Left ventricle myocardium inferior (tissue), 1 donor: ENCODE data around the gene MAP2. TPM values are rescaled to one million over a fixed set of nuclear protein-coding genes. Genes with fewer than 3 reads are reported as not detected.

Source experiments
- DNase-seq: peaks from one replicate; pipeline ENCODE4 v3.0.0-alpha.2; 2020
- H3K27ac ChIP-seq: fragments of 200-600 bp; replicated peaks from 2 replicates; pipeline ENCODE4 v1.8.0; 2021
- H3K27me3 ChIP-seq: fragments of 200-600 bp; 2 replicates; pipeline ENCODE4 v1.8.0; 2021; ENCODE audit warnings: low read depth
- H3K36me3 ChIP-seq: fragments of 200-600 bp; 2 replicates; pipeline ENCODE4 v1.8.0; 2021
- H3K4me1 ChIP-seq: fragments of 200-600 bp; 2 replicates; pipeline ENCODE4 v1.8.0; 2021
- H3K4me3 ChIP-seq: fragments of 200-600 bp; 2 replicates; pipeline ENCODE4 v1.8.0; 2021; ENCODE audit warnings: mild to moderate bottlenecking, moderate library complexity
- H3K9me3 ChIP-seq: fragments of 200-600 bp; replicated peaks from 2 replicates; pipeline ENCODE4 v1.8.0; 2021
- CTCF ChIP-seq: fragments of 200-600 bp; IDR thresholded peaks from 2 replicates; pipeline ENCODE4 v1.8.0; 2021; ENCODE audit warnings: antibody characterized with exemption, mild to moderate bottlenecking, borderline replicate concordance
- intact Hi-C: fragments of 100-400 bp; cut with micrococcal nuclease; formaldehyde crosslinking; loops from one replicate; pipeline ENCODE4 v1.11.0; 2022
- total RNA-seq: library from RNA; stranded (reverse); fragmentation: NEBNext Ultra II Directional; extraction: Animal tissue kit (Norgen Biotek cat#: 25700); gene quantifications from one replicate; pipeline ENCODE4 v1.2.1, GENCODE V29; 2021
- donor health status: DM: no; HTN: yes; CAD: no; lungs with severe emphysema.

Gene MAP2
- total RNA-seq, 1 donor from 2014 or later, result 6.2 TPM

GRCh38 chr2:209441541-209441940 is 17.7 kb downstream of the MAP2 start:
- Histone ChIP-seq H3K9me3 (no peaks in the 10 kb centered on the region), H3K27ac (peak overlapping the region; percentile 69), H3K4me3 (no peak overlapping the region), H3K36me3 (no peaks in the 10 kb centered on the region), H3K4me1 (peaks cover 32% of the 10 kb centered on the region), H3K27me3 (no peaks in the 10 kb centered on the region)
- TF ChIP-seq CTCF, result no peak
- intact Hi-C loops, result no loop called here
- no peak for DNase-seq

GRCh38 chr2:209442939-209443338 is 19.1 kb downstream of the MAP2 start:
- TF ChIP-seq CTCF, result no peak
- H3K9me3 ChIP-seq, result no peaks in the 10 kb centered on the region
- intact Hi-C loops, result no loop called here
- no peaks in the 10 kb centered on the region for H3K27me3 ChIP-seq
- H3K4me3 ChIP-seq, result no peak overlapping the region
- DNase-seq, result no peak
- H3K27ac ChIP-seq, result peak overlapping the region; percentile 69
- peaks cover 32% of the 10 kb centered on the region for H3K4me1 ChIP-seq
- H3K36me3 ChIP-seq, result no peaks in the 10 kb centered on the region

GRCh38 chr2:209445485-209445884 is 21.6 kb downstream of the MAP2 start:
- intact Hi-C loops, result no loop called here
- DNase-seq, result no peak
- TF ChIP-seq CTCF, result no peak
- no peaks in the 10 kb centered on the region for H3K27me3 ChIP-seq
- H3K4me1 ChIP-seq, result peaks cover 32% of the 10 kb centered on the region
- H3K27ac ChIP-seq, result no peak overlapping the region
- no peaks in the 10 kb centered on the region for H3K36me3 ChIP-seq
- no peaks in the 10 kb centered on the region for H3K9me3 ChIP-seq
- no peak overlapping the region for H3K4me3 ChIP-seq

- no peaks in the 10 kb centered on the region for H3K9me3 ChIP-seq
- TF ChIP-seq CTCF, result no peak
- no peak overlapping the region for H3K27ac ChIP-seq
- H3K27me3 ChIP-seq, result no peaks in the 10 kb centered on the region
- DNase-seq, result no peak
- no peaks in the 10 kb centered on the region for H3K4me1 ChIP-seq
- intact Hi-C loops, result no loop called here
- no peak overlapping the region for H3K4me3 ChIP-seq
- no peaks in the 10 kb centered on the region for H3K36me3 ChIP-seq
Observed at GRCh38 chr2:209451209-209451834, 27.5 kb downstream of the MAP2 start.

DNA sequence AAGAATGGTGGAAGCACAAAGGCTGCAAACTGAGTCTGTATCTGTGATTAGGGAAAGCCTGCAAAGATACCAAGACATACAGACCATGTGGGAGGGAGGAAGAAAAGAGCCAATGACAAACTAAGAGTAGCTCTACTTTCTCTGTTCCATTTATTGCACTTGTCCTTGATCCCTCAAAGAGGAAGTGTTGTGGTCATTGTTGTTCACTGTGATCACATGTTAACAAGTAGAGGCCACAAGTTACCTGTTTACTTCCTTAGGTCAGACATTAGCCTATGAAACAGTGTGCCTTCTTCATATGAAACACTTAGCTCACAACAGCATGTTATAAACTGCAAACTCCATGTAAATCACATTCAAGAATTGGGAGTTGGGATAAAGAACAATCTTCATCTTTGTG is 32.6 kb downstream of the MAP2 start:
- Histone ChIP-seq H3K4me1 (peaks cover 8% of the 10 kb centered on the region), H3K27me3 (no peaks in the 10 kb centered on the region), H3K36me3 (no peaks in the 10 kb centered on the region), H3K9me3 (no peaks in the 10 kb centered on the region), H3K4me3 (no peak overlapping the region), H3K27ac (no peak overlapping the region)
- intact Hi-C loops, result no loop called here
- DNase-seq, result no peak
- no peak for TF ChIP-seq CTCF
